GM21717 (cell line): ENCODE results near the gene TMEM191B.
"Not testable (repeated sequence)": the region's sequence is repeated elsewhere in the genome, so short reads cannot be mapped to it uniquely, and the experiment has no call there.

ENCODE experiments used
- ATAC-seq: cut with Tn5 transposase; IDR thresholded peaks from one replicate; pipeline ENCODE4 v1.9.1; 2021; ENCODE audit warnings: mild to moderate bottlenecking, moderate library complexity; ENCODE audit not compliant: unreplicated experiment

Gene TMEM191B

GRCh38 chr22:18554280-18555256 is 27.0 kb downstream of the TMEM191B start:
- not testable (repeated sequence) for ATAC-seq

- ATAC-seq = not testable (repeated sequence)
Observed at GRCh38 chr22:18558516-18558915, 30.9 kb downstream of the TMEM191B start.

- not testable (repeated sequence) for ATAC-seq
Observed at GRCh38 chr22:18558939-18559338, 31.3 kb downstream of the TMEM191B start.

- ATAC-seq = not testable (repeated sequence)
Observed at GRCh38 chr22:18560099-18560974, 32.7 kb downstream of the TMEM191B start.

- ATAC-seq = not testable (repeated sequence)
Observed at GRCh38 chr22:18570509-18571246, 43.1 kb downstream of the TMEM191B start.

- ATAC-seq = not testable (repeated sequence)
Observed at GRCh38 chr22:18573483-18574164, 46.0 kb downstream of the TMEM191B start.

- not testable (repeated sequence) for ATAC-seq
Observed at GRCh38 chr22:18574555-18574954, 47.0 kb downstream of the TMEM191B start.

- ATAC-seq = not testable (repeated sequence)
Observed at GRCh38 chr22:18575686-18576085, 48.1 kb downstream of the TMEM191B start.

GRCh38 chr22:18577090-18577818 is 49.7 kb downstream of the TMEM191B start:
- peak; percentile 31 for ATAC-seq

GRCh38 chr22:18577847-18578246 is 50.2 kb downstream of the TMEM191B start:
- ATAC-seq = peak; percentile 72
